ENCODE data around the gene POLRMT.

GRCh38 chr19:624433-625109 lies 8.8 kb downstream of the POLRMT start:
- TF ChIP-seq CTCF (IDR thresholded peaks at IDR 0.05), result no peak
- TF ChIP-seq POLR2A (IDR thresholded peaks at IDR 0.05), result no peak
